HG03159 (cell line): ENCODE data around the gene MZT2A.
"Not testable (repeated sequence)": the region's sequence is repeated elsewhere in the genome, so short reads cannot be mapped to it uniquely, and the experiment has no call there.

Experiments
- ATAC-seq: cut with Tn5 transposase; IDR thresholded peaks from one replicate; pipeline ENCODE4 v1.9.1; 2021; ENCODE audit warnings: mild to moderate bottlenecking, moderate library complexity; ENCODE audit not compliant: unreplicated experiment

Gene MZT2A, protein sequence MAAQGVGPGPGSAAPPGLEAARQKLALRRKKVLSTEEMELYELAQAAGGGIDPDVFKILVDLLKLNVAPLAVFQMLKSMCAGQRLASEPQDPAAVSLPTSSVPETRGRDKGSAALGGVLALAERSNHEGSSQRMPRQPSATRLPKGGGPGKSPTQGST

DNA sequence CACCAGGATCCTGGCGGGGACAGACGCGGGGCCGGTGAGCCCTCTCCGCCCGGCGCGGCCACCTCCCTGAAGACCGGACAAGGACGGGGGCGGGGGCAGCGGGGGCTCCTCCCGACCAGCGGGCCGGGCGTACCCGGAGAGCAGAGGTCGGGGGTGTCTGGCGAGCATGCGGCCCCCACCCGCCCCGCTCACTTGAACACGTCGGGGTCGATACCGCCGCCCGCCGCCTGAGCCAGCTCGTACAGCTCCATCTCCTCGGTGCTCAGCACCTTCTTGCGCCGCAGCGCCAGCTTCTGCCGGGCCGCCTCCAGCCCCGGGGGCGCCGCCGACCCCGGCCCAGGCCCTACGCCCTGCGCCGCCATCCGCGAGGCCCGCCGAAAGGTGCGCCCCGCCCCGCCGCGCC, at the start of gene MZT2A:
MZT2A (minus strand) TSS at position 383 of the 403 bp plus-strand sequence; CDS start at position 362, 21 bp downstream.
- ATAC-seq: not testable (repeated sequence)

- not testable (repeated sequence) for ATAC-seq
Measured at GRCh38 chr2:131538856-131539255, 46.7 kb upstream of the MZT2A start.

DNA sequence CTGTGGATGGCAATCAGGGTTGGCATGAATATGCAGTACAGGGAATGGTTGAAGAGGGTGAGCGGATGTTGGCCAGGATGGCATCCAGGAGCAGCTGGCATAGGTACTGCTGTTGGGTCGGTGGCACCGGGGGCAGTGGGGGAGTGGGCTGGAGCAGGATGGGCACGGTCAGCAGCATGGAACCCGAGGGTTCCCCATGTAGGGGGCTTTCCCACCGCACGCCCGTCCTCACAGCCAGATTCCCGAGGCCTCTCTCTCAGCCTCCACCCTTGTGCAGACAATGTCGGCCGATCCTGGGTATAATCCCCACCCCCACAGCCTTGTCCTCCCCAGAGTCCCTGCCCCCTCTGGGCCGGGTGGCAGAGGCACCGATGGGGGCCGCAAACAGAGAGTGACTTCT, 44.6 kb upstream of the MZT2A start:
- not testable (repeated sequence) for ATAC-seq

DNA sequence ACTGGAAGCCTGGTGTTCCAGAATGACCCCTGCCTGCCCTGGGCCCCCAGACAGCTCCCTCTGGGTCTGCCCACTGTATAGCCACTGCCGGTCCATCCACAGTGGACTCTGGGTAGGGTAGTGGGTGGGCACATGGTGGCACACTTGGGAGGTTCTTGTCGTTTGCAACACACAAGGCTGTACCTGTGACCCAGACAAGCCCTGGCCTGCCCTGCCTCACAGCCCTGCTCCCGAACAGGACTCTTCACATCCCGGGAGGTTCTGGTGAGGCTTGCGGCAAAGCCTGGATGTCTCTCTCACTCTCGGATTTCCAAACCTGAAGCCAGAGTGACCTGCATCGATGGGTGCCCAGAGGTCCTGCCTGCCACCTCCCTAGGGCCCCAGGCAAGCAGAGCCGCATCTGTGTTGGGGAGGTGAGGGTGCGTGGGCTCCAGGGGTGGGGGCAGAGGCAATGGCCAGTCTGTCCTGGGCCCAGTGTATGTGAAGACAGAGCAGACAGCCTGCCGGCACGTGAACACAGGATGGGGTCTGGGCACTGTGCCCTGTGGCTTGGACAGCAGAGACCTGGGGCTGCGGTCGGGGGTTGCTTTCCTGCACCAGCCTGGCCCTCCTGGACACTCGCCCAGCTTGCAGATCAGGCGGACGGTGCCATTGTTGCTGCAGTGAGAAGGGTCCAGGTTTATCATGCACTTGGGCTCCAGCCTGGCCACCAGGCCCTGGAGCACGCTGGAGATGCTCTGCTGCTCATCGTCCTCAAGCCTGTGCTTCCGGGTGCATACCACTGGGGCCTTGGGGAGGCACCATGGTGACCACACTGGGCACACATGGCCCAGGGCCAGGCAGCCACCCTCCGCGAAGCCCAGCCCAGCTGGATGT, 44.0 kb upstream of the MZT2A start:
- ATAC-seq: not testable (repeated sequence)

DNA sequence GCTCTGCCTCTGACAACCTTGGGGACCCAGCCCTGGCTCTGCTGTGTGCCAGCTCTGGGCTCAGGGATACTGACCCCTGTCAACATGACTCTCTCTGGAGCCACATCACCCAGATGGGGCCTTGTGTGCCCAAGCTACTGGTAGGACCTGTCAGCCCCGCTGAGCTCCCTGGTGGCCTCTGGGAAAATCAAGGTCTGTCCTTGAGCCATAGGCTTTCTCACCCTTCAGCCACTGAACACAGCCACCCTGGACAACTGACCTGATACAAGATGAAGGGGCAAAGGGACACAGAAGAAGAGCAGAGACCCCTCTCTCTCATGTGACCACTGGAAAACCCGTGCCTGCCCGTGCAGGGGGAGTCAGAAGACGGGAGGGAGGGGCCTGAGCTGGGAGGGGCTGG, 43.3 kb upstream of the MZT2A start:
- ATAC-seq: no peak

GRCh38 chr2:131534965-131535364, 42.8 kb upstream of the MZT2A start:
- ATAC-seq: not testable (repeated sequence)

GRCh38 chr2:131534317-131534672, 42.1 kb upstream of the MZT2A start:
- ATAC-seq: not testable (repeated sequence)

DNA sequence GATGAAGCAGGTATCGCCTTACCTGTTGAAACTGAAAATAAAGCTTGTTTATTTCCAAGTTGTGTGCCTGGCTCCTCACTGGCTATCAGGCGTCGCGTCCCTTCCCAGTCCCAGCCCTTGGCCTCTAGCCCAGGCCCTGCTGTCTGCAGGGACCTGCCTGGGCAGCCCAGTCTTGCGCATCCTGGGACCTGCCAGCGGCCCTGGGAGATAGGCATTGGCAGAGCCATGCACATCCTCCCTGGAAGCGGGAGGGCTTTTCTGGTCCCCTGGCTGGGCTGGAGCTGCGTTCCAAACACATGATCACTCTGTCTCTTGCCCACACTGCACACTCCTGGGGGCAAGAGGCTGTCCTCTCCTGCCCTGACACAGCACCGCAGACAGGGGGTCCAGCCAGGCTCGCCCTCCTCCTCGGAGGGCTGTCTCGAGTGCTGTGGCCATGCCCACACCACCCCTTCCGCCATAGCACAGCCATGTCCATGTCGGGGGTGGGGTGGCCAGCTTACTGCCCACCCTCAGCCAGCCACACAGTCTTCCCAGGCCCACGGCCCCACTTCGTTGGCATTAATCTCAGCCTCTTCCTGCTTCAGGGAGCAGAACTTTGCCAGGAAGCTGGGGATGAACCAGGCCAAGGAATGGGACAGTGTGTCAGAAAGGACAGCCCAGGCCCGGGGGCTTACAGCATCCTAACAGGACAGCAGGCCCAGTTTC, 41.6 kb upstream of the MZT2A start:
- ATAC-seq: not testable (repeated sequence)

GRCh38 chr2:131532723-131533608, 40.8 kb upstream of the MZT2A start:
- ATAC-seq: not testable (repeated sequence)

- not testable (repeated sequence) for ATAC-seq
Measured at GRCh38 chr2:131531547-131532185, 39.5 kb upstream of the MZT2A start.

DNA sequence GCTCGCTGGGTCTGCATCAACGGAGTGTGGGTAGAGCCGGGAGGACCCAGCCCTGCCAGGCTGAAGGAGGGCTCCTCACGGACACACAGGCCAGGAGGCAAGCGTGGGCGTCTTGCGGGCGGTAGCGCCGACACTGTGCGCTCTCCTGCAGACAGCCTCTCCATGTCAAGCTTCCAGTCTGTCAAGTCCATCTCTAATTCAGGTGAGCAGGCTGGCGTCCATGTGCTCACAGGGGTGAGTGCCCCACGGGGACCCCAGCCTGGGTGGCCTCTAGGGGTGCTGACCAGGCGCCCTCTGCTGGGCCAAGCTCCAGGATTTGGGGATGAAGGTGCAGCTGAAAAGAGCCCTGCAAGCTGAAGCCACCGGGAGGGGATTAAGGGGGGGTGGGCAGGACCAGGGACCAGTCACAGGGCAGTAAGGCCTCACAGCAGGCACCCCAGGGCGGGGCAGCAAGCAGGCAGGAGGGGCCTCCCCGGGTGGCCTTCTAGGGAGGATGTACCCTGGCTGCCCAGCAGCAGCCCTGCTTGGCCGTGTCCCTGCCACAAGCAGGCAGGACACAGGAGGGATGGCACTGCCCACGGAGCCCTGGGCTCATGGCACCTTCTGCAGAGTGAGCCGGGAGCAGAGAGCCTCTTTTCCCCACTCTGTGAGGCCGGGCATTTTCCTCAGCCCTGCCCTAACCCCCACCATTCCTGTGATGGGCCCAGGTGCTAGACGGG, 38.6 kb upstream of the MZT2A start:
- not testable (repeated sequence) for ATAC-seq

- ATAC-seq: not testable (repeated sequence)
Measured at GRCh38 chr2:131529864-131530445, 37.8 kb upstream of the MZT2A start.

DNA sequence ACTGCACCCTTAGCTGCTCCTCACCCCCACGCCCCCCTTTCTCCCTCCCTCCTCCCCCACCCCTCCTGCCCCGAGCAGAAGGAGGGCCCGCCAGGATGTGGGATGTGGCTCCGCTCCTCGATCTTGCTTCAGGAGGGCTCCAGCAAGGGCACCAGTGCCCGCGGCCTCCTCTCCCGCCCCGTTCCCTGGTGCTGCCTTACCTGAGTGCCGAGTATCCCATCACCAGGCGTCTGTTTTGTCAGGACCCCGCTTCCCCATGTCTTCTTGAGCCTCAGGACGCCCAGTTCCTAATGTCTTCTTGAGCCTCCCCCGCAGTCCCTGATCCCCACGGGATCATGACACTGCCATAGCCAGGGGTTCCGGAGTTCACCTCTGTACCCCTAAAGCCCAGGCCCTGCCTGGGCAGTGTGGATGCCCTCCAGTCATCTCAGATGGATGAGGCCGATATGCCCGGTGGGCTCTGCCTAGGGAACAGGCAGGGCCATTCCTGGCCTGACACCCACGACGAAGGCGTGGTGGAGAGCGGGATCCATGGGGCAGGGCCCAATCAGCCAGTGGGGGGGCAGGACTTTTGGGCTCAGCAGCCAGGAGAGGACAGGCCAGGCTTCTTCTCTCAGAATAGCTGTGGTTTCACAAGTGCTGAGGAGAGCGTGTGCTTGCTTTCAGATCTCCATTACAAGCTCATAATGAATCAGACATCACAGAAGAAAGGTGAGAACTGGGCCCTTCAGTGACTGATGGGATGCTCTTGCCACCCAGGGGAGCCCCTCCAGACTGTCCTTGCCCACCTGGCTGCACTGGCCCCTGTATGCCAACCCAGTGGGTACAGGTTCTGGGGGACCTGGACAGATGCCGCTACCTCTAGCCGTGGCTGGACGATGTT, 37.0 kb upstream of the MZT2A start:
- peak; percentile 67 for ATAC-seq

GRCh38 chr2:131527131-131528001, 35.2 kb upstream of the MZT2A start, which contains the start of gene CCDC74A:
CCDC74A (plus strand) TSS chr2:131527888; CDS start chr2:131527971, 83 bp downstream.
- peak; percentile 84 for ATAC-seq

DNA sequence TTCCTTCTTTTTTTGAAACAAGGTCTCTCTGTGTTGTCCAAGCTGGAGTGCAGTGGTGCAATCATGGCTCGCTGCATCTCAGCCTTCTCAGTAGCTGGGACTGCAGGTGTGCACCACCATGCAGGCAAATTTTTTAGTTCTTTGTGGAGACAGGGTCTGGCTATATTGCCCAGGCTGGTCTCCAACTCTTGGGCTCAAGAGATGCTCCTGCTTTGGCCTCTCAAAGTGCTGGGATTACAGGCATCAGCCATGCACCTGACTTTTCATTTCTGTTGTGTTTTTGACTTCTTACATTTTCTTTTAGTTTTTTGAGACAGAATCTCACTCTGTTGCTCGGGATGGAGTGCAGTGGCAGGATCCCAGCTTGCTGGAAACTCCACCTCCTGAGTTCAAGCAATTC, 33.1 kb upstream of the MZT2A start:
- ATAC-seq: not testable (repeated sequence)

DNA sequence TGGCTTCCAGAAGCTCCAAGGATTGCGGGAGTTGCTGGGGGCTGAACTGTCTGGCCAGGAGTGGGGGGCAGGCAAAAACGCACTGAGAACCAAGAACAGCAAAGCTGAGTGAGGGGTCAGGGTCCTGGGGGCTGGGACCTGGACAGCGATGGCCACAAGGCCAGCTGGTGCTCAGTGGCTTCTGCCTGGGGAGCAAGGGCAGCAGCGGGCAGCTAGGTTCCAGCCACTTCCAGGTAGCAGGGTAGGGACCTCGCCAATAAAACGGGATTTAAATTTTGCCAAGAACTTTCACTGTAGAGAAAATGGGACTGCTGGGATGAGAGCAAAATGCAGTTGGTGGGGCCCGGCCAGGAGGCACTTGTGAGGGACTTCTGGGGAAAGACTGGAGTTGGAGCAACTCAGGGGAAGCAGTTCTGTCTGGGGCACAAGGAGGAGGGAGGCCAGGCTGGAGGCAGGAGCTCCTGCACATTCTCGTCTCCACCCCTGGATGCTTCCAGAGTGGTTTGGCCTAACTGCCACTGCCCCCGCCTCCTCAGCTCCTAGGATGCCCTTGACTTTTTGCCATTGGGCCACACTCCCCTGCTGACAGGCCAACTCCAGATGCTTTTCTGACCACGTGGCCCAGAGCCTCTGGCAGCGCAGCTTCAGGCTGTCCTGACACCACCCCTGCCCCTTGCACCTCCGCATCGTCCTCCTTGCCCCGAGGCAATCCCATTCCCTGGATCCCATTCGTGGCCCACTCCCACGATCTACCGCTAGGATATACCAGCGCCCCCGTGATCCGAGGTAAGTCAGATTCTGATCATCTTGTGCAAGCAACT, 30.0 kb upstream of the MZT2A start:
- no peak for ATAC-seq
